Panc1 (cell line): ENCODE measurements around the gene PKP3.

Experiments used
- POLR2AphosphoS5 ChIP-seq: IDR thresholded peaks from 2 replicates; pipeline ENCODE4 v1.6.1; 2012; ENCODE audit warnings: mild to moderate bottlenecking, low read depth, low read length, moderate library complexity
- TF ChIP-seq, protein P1 (sequence below): fragments of 450-650 bp; IDR thresholded peaks from 2 replicates; pipeline ENCODE4 v1.5.1; 2017; ENCODE audit warnings: mild to moderate bottlenecking

DNA sequence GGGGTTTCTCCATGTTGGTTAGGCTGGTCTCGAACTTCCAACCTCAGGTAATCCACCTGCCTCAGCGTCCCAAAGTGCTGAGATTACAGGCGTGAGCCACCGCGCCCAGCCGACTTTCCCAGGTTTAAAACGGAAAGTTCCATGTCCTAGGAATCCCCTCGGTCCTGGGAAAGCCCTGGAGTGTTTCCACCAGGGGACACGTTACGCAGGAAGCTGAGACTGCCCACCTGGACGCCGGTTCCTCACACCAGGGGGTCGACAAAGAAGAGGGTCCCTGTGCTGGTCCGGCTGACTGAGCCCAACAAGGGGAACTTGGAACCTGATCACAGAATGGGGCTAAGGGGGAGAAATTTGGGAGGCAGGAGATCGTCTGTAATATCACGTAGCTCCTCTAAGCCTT lies 28.2 kb upstream of the PKP3 start:
- TF ChIP-seq, protein P1, sequence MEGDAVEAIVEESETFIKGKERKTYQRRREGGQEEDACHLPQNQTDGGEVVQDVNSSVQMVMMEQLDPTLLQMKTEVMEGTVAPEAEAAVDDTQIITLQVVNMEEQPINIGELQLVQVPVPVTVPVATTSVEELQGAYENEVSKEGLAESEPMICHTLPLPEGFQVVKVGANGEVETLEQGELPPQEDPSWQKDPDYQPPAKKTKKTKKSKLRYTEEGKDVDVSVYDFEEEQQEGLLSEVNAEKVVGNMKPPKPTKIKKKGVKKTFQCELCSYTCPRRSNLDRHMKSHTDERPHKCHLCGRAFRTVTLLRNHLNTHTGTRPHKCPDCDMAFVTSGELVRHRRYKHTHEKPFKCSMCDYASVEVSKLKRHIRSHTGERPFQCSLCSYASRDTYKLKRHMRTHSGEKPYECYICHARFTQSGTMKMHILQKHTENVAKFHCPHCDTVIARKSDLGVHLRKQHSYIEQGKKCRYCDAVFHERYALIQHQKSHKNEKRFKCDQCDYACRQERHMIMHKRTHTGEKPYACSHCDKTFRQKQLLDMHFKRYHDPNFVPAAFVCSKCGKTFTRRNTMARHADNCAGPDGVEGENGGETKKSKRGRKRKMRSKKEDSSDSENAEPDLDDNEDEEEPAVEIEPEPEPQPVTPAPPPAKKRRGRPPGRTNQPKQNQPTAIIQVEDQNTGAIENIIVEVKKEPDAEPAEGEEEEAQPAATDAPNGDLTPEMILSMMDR: no peak
- TF ChIP-seq POLR2AphosphoS5: no peak
